Upper lobe of left lung (tissue), 6 donors: ENCODE results near the gene HIPK1. TPM values are rescaled to one million over a fixed set of nuclear protein-coding genes. Genes with fewer than 3 reads are reported as not detected.
A peak's percentile ranks its signal among the peaks of the same experiment; 100 is the strongest.
"Not testable (repeated sequence)": the region's sequence is repeated elsewhere in the genome, so short reads cannot be mapped to it uniquely, and the experiment has no call there.

Experiments used
- ATAC-seq, 2 donors: fragments of 200-7000 bp; cut with Tn5 transposase; one replicate each; pipeline ENCODE4 v1.9.1; 2022; ENCODE audit warnings: mild to moderate bottlenecking in 2 of 2, moderate library complexity in 2 of 2; ENCODE audit not compliant: low FRiP score in 2 of 2
- DNase-seq, 2 donors: peaks; one replicate each; pipeline ENCODE4 v3.0.0-alpha.2; 2019 to 2020
- H3K27ac ChIP-seq, 4 donors: fragments of 200-600 bp; sonication (generic); one replicate each; pipeline ENCODE4 v1.5.1; 2016 to 2019
- H3K27me3 ChIP-seq, 4 donors: fragments of 200-600 bp; sonication (generic); one replicate each; pipeline ENCODE4 v1.5.1; 2017 to 2019
- H3K36me3 ChIP-seq, 4 donors: fragments of 200-600 bp; sonication (generic); one replicate each; pipeline ENCODE4 v1.5.1; 2016 to 2019
- H3K4me1 ChIP-seq, 4 donors: fragments of 200-600 bp; sonication (generic); one replicate each; pipeline ENCODE4 v1.5.1; 2018 to 2019
- H3K4me3 ChIP-seq, 4 donors: fragments of 200-600 bp; sonication (generic); one replicate each; pipeline ENCODE4 v1.5.1; 2017 to 2019; ENCODE audit warnings: mild to moderate bottlenecking in 2 of 4, moderate library complexity in 1 of 4
- H3K9me3 ChIP-seq, 4 donors: fragments of 200-600 bp; sonication (generic); one replicate each; pipeline ENCODE4 v1.5.1; 2018 to 2019
- CTCF ChIP-seq, 6 experiments: fragments of 450-650 bp in 4 of 6; fragments of 200-600 bp in 2 of 6; sonication (generic) in 2 of 6; IDR thresholded peaks; one replicate each; pipeline ENCODE4 v1.5.1; 2016 to 2019; ENCODE audit warnings: antibody characterized with exemption in 6 of 6
- EP300 ChIP-seq, 4 donors: sonication (generic); formaldehyde crosslinking; IDR thresholded peaks; one replicate each; pipeline ENCODE4 v1.5.1; 2017; ENCODE audit warnings: antibody characterized with exemption in 4 of 4, control low read depth in 2 of 4
- POLR2A ChIP-seq, 4 donors: fragments of 450-650 bp; IDR thresholded peaks; one replicate each; pipeline ENCODE4 v1.5.1; 2016 to 2017; ENCODE audit warnings: antibody characterized with exemption in 4 of 4, mild to moderate bottlenecking in 2 of 4
- POLR2AphosphoS5 ChIP-seq, 2 donors: sonication (generic); formaldehyde crosslinking; IDR thresholded peaks; one replicate each; pipeline ENCODE4 v1.5.1; 2017; ENCODE audit warnings: antibody characterized with exemption in 2 of 2
- WGBS, 2 donors: methylation state at CpG; one replicate each; pipeline ENCODE4 v1.1.5; 2017 to 2018; 5-methylcytosine and 5-hydroxymethylcytosine counted together
- total RNA-seq, 6 donors: library from RNA; depleted of rRNA in 4 of 6; stranded (reverse); fragments of >200 nt in 4 of 6; gene quantifications; one replicate each; pipeline versions ENCODE4 v1.1.0 to v1.2.1, GENCODE V29; 2016 to 2021
- donor health status: DM: no; HTN: no; CAD: no; lungs with moderate emphysema.
- donor health status: DM: no; HTN: yes; CAD: no; lungs with severe emphysema.

HIPK1 gene
- total RNA-seq, 6 donors from 2014 or later, result 31.4 to 85.5 (median 64.0) TPM

- no peak for TF ChIP-seq CTCF (IDR thresholded peaks at IDR 0.05)
- DNase-seq (no peak), ATAC-seq (no peak)
- Histone ChIP-seq H3K4me1 (peaks cover 41 to 48% (median 46%) of the 10 kb centered on the region in 4 donors), H3K4me3 (no peak overlapping the region), H3K36me3 (peaks cover 0 to 20% (median 8%) of the 10 kb centered on the region in 4 donors), H3K27me3 (no peaks in the 10 kb centered on the region), H3K9me3 (no peaks in the 10 kb centered on the region), H3K27ac (no peak overlapping the region)
- 58 to 76% methylated on average over 1 of the region's 1 CpG for WGBS, 2 donors
Measured at GRCh38 chr1:113946112-113946511, 17.0 kb downstream of the HIPK1 start.

- WGBS, 2 donors, result 28 to 39% methylated on average over 3 of the region's 3 CpGs
- DNase-seq (no peak), ATAC-seq (no peak)
- TF ChIP-seq POLR2A (IDR thresholded peaks at IDR 0.05), result no peak
- TF ChIP-seq CTCF (IDR thresholded peaks at IDR 0.05), result no peak
- no peak for TF ChIP-seq POLR2AphosphoS5 (IDR thresholded peaks at IDR 0.05)
- TF ChIP-seq EP300 (IDR thresholded peaks at IDR 0.05), result no peak
- Histone ChIP-seq H3K27me3 (no peaks in the 10 kb centered on the region), H3K9me3 (no peaks in the 10 kb centered on the region), H3K4me3 (no peak overlapping the region), H3K36me3 (peaks cover 0 to 13% (median 4%) of the 10 kb centered on the region in 4 donors), H3K4me1 (peaks cover 41 to 48% (median 46%) of the 10 kb centered on the region in 4 donors), H3K27ac (peak overlapping the region; percentile 7 to 76 (median 44))
Measured at GRCh38 chr1:113946678-113947387, 17.7 kb downstream of the HIPK1 start.

- H3K27ac ChIP-seq, result peak overlapping the region; percentile 7 to 76 (median 44)
- TF ChIP-seq POLR2AphosphoS5 (IDR thresholded peaks at IDR 0.05) (no peak), CTCF (IDR thresholded peaks at IDR 0.05) (no peak), EP300 (IDR thresholded peaks at IDR 0.05) (no peak), POLR2A (IDR thresholded peaks at IDR 0.05) (no peak)
- no peak overlapping the region for H3K4me3 ChIP-seq
- ATAC-seq (no peak), DNase-seq (no peak)
- peaks cover 40 to 48% (median 44%) of the 10 kb centered on the region in 4 donors for H3K4me1 ChIP-seq
- H3K9me3 ChIP-seq, result no peaks in the 10 kb centered on the region
- H3K36me3 ChIP-seq, result peaks cover 0 to 6% (median 2%) of the 10 kb centered on the region in 4 donors
- no peaks in the 10 kb centered on the region for H3K27me3 ChIP-seq
- WGBS, 2 donors, result 6 to 20% methylated on average over 3 of the region's 3 CpGs
Measured at GRCh38 chr1:113947388-113948107, 18.4 kb downstream of the HIPK1 start.

- Histone ChIP-seq H3K4me1 (peaks cover 36 to 47% (median 45%) of the 10 kb centered on the region in 4 donors), H3K27ac (peak overlapping the region in 2 of 4 donors; percentile 59 to 76)
- H3K36me3 ChIP-seq, ATAC-seq, H3K4me3 ChIP-seq, H3K27me3 ChIP-seq, H3K9me3 ChIP-seq: not testable (repeated sequence)
- peak in 1 of 2 donors; percentile 53 for DNase-seq
- WGBS, 2 donors, result 64 to 73% methylated on average over 4 of the region's 4 CpGs
Measured at GRCh38 chr1:113948151-113948550, 19.0 kb downstream of the HIPK1 start.

DNA sequence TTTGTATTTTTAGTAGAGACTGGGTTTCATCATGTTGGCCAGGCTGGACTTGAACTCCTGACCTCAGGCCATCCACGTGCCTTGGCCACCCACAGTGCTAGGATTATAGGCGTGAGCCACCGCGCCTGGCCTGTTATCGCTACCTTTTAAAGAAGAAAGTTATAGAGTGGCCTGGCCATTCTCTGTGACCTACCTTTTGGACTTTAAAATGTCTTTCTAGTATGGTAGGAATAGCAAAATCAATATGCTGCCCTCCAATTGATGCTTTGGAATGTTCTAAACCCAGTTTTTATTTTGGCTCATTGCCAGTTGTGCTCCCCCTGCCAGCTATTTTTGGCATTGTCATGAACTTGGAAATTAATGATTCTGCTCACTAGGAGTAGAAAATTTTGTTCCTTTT is 19.9 kb downstream of the HIPK1 start:
- peak overlapping the region in 2 of 4 donors; percentile 27 to 59 for H3K27ac ChIP-seq
- no peak for TF ChIP-seq EP300 (IDR thresholded peaks at IDR 0.05)
- TF ChIP-seq CTCF (IDR thresholded peaks at IDR 0.05), result peak in 2 of 6 experiments; percentile 20 to 47
- H3K9me3 ChIP-seq, result no peaks in the 10 kb centered on the region
- ATAC-seq (no peak), DNase-seq (no peak)
- 82 to 100% methylated on average over 4 to 5 of the region's 5 CpGs for WGBS, 2 donors
- H3K4me3 ChIP-seq, result no peak overlapping the region
- peaks cover 30 to 45% (median 44%) of the 10 kb centered on the region in 4 donors for H3K4me1 ChIP-seq
- H3K27me3 ChIP-seq, result no peaks in the 10 kb centered on the region
- peaks cover 0 to 12% (median 0%) of the 10 kb centered on the region in 4 donors for H3K36me3 ChIP-seq
